Breast epithelium (tissue), 3 donors: ENCODE measurements around the gene PEX26.

Experiments
- POLR2A ChIP-seq: fragments of 450-650 bp; IDR thresholded peaks from one replicate; pipeline ENCODE4 v1.6.1; 2016; ENCODE audit warnings: antibody characterized with exemption, mild to moderate bottlenecking, moderate library complexity
- POLR2AphosphoS5 ChIP-seq, 3 donors: sonication (generic); formaldehyde crosslinking; IDR thresholded peaks; one replicate each; pipeline ENCODE4 v1.6.1; 2017; ENCODE audit warnings: antibody characterized with exemption in 3 of 3
- TF ChIP-seq, protein P1 (sequence below), 3 donors: fragments of 450-650 bp; IDR thresholded peaks; one replicate each; pipeline ENCODE4 v1.5.1; 2016 to 2017; ENCODE audit warnings: antibody characterized with exemption in 3 of 3, mild to moderate bottlenecking in 3 of 3, moderate library complexity in 3 of 3

DNA sequence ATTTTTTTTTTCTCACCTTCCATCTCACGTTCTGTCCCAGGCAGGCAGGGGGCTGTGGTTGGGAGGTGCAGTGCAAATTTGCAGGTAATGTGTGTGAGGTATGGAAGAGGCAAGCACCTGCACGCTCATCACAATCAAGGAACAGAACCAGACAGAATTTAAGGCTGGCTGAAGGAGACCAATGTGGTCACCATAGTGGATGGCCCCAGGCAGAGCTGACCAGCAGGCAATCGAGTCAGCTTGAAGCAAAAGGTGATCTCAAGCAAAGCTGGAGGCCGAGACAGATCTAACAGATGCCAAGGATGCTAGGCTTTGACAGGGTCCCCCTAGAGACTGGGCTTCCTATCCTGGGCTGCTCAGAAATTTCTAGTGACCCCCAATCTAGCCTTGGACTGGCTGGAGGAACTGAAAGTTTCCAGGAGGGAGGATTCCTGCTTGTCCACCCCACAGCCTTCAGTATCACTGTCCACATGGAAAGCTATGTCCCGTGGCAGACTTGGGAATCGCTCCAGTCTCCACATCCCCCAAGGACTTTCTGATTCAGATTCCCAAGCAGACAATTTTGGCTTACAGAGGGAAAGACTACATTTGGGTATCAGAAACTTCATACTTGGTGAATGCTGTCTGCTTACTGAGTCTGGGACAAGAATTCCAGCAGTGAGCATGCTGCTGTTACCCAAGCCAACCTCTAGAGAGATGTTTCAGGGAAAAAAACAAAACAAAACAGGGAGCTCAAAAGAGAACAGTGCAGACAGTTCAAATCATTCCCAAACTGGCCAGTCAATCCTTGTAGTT lies 44.4 kb upstream of the PEX26 start:
- TF ChIP-seq, protein P1, sequence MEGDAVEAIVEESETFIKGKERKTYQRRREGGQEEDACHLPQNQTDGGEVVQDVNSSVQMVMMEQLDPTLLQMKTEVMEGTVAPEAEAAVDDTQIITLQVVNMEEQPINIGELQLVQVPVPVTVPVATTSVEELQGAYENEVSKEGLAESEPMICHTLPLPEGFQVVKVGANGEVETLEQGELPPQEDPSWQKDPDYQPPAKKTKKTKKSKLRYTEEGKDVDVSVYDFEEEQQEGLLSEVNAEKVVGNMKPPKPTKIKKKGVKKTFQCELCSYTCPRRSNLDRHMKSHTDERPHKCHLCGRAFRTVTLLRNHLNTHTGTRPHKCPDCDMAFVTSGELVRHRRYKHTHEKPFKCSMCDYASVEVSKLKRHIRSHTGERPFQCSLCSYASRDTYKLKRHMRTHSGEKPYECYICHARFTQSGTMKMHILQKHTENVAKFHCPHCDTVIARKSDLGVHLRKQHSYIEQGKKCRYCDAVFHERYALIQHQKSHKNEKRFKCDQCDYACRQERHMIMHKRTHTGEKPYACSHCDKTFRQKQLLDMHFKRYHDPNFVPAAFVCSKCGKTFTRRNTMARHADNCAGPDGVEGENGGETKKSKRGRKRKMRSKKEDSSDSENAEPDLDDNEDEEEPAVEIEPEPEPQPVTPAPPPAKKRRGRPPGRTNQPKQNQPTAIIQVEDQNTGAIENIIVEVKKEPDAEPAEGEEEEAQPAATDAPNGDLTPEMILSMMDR (IDR thresholded peaks at IDR 0.05) = no peak
- TF ChIP-seq POLR2A = no peak
- TF ChIP-seq POLR2AphosphoS5 (IDR thresholded peaks at IDR 0.05) = no peak
